Fibroblast of skin of left biceps (primary cell): ENCODE measurements around the gene OR10H3.
"Not testable (repeated sequence)": the region's sequence is repeated elsewhere in the genome, so short reads cannot be mapped to it uniquely, and the experiment has no call there.

Source experiments
- DNase-seq, 2 experiments: peaks; one replicate each; pipeline ENCODE4 v3.0.0-alpha.2; 2013; ENCODE audit warnings: low read depth in 2 of 2

Gene OR10H3

DNA sequence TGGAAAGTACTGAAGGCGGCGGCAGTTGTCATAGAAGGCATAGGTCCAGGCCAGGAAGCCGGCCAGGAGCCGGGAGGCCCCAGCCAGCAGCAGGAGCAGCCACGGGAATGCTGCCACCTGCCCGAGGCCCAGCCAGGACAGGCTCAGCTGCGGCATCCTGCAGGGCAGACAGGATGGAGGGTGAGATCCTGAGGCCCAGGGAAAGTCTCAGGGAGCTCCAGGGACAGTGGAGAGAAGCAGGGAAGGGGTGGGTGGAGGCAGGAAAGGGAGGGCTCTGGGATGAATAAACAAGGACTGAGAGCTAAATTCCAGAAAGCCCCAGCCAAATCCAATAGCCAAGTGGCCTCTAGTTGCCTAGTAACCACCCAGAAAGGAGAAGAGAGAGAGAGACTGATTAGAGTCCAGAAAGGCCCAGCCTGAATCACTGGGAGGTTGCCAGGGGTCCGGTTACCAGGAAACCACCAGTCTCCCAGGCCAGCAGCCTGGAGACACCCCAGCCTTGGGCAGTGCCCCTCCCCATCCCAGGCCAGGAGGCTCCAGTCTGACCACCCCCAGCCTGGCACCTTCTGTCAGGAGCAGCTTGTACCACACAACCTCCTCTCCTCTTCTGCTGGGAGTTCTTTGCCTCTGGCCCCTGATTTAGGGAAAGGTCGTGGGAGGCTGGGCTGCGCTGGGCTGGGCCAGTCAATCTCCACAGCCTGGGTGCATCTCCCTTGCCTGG, 42.1 kb downstream of the OR10H3 start:
- no peak for DNase-seq

DNA sequence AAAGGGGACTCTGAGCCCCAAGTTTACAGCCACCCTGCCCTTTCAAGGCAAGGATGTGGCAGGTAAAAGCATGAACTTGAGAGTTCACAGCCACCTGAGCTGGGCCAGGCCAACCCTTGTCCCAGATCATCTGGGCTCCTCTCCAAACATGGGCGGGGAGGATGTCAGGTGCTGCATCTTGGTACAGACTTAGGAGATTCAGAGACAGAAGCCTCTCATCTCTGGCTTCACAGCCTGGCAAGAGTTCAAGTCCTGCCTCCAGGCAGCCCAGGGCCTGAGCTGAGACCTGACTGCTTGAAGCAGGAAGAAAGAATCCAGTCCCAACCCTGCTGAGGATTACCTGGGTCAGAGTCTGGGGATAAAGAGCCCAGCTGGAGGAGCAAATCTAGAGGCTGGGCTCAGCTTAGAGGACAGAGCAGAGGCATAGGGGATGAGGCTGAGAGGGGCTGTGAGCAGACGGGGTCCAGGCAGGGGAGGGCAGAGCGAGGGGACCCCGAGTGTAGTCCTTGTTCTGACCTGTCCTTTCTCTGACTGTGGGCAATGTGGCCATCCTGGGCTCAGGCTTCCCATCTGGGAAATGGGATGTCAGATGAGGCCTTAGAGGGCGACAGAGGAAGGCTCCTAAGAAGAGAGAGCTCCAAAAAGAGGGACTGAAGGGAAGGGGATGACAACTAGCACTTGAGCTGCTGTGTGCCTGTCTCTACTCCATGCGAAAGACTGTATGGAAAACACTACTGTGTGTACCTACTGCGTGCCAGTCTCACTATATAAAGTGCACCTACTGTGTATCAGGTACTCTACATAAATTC, 43.0 kb downstream of the OR10H3 start:
- DNase-seq = no peak

- DNase-seq = no peak
Measured at GRCh38 chr19:15781661-15782060, 43.9 kb downstream of the OR10H3 start.

GRCh38 chr19:15782211-15782610, 44.4 kb downstream of the OR10H3 start:
- DNase-seq = no peak

DNA sequence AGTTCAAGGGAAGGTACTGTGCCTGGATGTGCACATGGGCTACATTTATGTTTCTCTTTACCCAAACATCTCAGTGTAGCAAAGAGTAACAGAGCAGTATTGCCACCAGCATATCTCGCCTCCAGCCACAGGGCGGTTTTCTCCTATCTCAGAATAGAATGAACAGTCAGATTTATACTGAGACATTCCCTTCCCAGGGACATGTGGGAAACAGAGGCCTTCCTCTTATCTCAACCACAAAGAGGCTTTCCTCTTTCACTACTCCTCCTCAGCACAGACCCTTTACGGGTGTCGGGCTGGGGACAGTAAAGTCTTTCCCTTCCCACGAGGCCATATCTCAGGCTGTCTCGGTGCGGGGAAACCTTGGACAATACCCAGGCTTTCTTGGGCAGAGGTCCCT, 45.1 kb downstream of the OR10H3 start:
- DNase-seq = not testable (repeated sequence)

DNA sequence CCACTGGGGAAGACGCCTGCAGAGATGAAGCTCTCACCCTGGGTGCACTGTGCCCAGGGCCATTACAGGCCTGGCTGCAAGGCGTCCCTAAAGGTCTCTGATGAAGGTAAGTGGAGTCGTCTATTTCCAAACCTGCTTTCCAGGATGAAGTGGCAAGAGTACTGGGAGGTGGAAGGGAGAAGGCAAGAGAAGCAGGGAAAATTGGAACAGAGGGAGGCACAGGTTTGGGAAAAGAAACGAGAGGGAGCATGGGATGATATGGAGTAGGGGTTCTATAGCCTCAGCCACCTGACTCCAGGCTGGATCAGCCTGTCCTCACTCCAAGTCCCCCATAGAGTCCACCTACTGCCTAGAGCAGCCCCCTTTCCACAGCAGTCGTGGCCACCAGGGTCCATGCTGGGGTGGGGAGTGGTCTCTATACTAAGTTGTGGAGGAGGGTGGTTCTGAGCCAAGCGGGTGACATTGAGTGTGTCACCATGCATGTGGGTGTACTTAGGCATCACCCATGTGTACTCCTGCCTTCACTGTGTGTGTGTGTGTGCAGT, 49.9 kb downstream of the OR10H3 start, which contains the start of gene OR10H5:
Gene OR10H5, plus strand, starts transcription at position 51 of the 545 bp plus-strand sequence. CDS start 6,388 bp downstream, outside the sequence.
- DNase-seq = no peak

- no peak for DNase-seq
Measured at GRCh38 chr19:15788594-15789270, 50.9 kb downstream of the OR10H3 start.

DNA sequence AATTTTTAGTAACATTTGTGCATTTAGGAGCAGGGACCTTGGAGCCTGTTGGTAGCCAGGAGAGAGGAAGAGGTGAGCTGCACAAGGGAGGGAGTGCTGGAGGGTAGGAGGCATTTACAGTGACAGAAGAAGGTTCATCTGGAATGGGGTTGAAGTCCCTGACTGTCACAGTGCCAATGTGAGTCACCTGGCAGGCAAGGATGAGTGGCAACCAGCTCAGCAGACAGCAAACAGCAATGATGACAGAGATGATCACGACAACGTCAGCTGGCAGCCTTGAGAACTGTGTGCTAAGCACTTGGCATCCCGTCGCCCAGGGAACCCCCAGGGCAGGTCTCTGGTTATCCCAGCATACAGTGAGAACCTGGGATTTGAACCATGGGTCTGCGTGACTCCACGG, 52.3 kb downstream of the OR10H3 start:
- DNase-seq = no peak
